CD4-positive, alpha-beta T cell treated with Interleukin-4 for 1 hour (primary cell): Measurements from ENCODE around the gene OSBPL8.
"Not testable (repeated sequence)": the region's sequence is repeated elsewhere in the genome, so short reads cannot be mapped to it uniquely, and the experiment has no call there.

Experiments used
- DNase-seq, 2 donors: peaks; one replicate each; pipeline ENCODE4 v3.0.0-alpha.2; 2020 to 2022

The OSBPL8 gene

DNA sequence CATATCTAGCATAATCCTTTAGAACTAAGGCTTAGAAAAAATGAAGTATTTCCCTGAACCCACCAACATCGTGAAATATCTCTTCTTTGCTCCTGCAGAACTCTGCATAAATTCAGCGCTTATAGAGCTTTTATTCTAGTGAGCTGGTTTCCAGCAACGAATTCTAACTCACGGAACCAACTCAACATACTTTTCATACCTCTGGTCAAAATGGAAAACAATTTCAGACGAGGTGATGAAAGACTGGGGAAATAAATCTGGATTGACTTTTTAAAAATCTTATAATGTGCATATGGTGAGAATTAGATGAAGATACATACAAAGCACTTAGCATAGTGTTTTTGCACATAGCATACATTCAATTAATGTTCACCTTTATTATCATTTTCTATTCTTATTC is 148.8 kb downstream of the OSBPL8 start:
- DNase-seq = no peak

DNA sequence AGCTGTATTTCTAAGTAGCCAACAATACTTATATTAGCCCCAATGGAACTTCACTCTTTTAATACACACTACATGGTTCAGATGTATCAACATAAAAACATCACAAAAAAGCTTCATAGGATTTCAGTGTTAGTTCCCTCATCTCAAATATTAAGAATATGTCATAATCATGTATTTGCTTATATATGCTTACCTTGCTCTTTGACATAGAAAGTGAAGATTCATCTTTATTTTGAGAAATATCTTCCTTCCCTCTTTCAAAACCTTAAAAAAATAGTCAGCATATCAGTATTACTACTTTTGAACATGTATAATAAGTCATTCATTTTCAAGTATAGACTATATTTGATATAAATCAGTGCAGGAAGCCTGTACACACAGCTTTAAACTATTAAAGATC is 149.2 kb downstream of the OSBPL8 start:
- no peak for DNase-seq

DNA sequence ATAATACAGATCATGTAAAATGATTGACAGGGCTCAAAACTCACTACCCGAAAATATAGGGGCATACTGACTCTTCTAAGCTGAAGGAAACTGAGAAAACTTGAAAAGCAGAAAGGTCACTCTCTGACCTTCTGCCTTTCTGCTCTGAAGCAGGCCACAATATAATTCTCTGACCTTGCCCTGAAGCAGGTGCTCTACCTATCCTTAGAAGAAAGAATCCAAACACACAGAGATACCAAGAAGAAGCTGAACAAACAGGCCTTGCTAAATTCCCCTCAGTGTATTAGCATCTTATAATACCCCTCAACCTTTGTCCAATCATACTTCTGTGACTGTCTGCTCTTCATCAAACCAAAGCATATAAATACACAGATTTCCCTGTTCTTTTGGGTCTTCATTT is 150.5 kb downstream of the OSBPL8 start:
- no peak for DNase-seq

DNA sequence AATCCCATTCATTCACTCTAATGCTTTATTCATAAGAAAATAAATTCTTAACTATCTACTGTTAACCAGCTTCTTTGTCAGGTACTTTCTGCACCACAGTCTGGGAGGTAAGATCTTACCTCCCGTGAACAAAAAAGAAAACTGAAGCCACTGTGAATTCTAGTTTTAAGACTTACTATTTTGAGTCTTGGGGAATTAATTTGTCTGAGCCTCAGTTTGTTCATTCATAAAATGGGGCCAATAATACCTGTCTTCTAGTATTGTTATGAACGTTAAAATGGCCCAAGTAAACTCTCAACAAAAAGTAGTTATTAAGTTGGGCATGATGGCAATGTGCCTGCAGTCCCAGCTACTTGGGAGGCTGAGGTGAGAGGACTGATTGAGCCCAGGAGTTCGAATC is 151.9 kb downstream of the OSBPL8 start:
- DNase-seq = no peak

DNA sequence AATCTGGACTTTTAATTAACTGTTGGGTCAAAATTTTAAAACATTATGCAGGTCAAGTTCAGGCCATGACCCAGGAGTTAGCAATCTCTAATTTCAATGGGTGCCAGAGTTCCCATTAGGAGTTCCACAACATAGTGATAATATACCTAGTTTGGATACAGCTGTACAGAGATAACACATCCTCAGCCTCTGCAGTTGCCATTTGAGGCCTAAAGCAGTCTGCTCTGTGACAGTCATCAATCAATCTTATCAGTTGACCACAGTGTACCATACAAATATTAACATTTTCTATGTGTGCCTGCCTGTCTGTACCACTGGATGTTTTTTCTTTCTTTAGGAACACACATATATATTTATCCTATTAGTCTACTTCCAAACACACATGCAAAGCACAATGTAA is 157.3 kb downstream of the OSBPL8 start:
- DNase-seq = no peak

DNA sequence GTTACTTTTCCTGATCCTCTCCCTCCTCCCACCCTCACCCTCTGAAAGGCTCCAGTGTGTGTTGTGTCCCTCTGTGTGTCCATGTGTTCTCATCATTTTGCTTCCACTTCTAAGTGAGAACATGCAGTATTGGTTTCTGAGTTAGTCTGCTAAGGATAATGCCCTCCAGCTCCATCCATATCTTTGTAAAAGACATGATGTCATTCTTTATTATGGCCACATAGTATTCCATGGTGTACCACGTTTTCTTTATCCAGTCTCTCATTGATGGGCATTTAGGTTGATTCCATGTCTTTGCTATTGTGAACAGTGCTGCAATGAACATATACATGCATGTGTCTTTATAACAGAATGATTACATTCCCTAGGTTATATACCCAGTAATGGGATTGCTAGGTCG is 159.4 kb downstream of the OSBPL8 start:
- DNase-seq = no peak

DNA sequence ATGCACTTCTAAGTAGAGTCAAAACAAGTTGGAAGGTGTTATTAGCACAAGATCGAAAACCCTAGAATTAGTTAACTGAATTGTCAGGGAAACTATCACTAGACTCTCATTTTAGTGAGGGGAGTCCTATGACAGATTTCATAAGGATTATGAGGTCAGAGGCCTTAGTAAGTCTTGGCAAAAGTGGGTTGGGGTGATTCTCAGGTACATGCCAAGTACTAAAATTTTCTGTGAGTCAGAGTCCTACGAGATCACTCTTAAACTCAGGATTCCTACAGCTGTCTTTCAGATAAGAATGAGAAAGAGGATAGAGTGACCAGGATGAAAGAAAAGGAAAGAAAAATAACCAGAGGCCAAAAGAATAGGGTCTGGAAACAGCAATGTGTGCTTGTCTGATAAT is 160.5 kb downstream of the OSBPL8 start:
- no peak for DNase-seq

DNA sequence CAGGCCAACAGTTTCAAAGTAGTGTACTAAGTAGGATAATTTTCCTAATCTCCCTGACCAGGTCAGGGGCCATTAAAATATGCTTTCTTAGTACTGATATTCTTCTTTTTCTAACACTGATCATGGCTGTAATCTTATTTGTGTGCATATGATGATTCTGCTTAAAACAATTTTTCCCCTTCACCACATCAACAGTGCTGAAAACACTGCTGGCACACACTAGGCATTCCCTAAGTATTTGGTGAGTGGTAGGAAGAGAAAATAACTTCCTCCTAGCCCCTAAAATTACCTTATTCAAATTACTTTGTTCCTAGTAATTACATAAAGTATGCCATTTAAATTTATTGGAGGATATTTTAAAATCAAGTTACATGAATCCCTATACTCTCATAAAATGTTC is 161.5 kb downstream of the OSBPL8 start:
- no peak for DNase-seq

DNA sequence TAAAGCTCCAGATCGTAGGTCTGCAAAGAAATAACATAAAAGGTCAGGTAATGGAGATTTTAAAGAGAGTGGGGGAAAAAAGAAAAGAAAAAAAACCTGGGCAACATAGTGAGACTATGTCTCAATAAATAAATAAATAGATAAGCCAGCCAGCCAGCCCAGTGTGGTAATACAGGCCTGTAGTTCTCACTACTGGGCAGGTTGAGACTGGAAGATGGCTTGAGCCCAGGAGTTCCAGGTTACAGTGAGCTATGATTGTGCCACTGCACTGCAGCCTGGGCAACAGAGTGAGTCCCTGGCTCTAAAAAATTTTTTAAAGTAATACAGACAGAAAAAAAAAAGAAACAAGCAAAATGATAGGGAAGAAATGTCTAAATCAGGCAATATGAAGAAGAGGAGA is 168.1 kb downstream of the OSBPL8 start:
- no peak for DNase-seq

DNA sequence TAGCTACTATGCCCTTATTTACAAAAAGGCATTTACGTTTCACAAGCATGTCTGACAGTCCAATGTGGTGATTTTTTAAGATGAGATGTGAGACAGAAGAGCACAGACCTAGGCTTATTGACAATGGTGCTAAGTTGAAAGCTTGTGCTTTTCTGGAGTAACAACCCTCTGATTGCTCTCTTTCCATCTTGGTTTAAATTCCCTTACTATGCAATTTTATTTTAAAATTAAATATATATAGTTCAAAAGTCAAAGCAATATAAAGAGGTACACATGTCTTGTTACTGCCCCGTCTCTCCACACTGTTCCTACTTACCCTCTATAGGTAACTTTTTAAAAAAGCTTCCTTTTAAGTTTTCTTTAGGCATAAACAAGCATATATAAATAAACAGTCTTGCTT is 172.0 kb downstream of the OSBPL8 start:
- DNase-seq = no peak

DNA sequence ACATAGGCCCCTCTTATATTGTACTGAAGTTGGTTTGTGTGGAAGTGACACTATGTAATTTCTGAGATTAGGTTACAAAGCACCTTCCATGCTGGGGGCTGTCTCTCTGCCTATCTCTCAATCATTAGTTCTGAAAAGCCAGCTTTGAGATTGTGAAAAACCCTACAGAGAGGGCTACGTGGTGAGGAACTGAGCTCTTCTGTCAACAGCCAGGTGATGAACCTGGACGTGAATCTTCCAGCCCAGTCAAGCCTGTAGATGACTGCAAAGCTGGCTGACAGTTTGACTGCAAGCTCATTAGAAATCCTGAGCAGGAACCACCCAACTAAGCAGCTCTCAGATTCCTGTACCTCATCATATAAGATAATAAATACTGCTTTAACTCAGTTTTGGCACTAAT is 175.0 kb downstream of the OSBPL8 start:
- DNase-seq = no peak

DNA sequence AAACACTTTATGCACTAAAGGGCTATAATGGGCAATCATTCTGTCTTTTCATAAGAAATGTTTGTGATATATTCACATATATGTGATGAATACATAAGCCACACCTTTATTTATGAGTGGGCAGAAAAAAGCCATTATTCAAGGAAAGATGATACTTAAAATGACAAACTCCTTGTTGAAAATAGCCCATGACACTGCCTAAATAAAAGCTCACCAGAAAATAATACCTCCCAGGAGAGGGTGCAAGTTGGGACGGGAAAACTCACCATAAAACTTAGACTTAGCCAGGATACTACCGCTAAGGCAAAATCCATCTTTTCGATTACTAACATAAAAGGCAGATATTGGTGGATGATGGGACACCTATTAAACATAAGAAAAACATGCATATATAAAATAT is 175.6 kb downstream of the OSBPL8 start:
- no peak for DNase-seq

DNA sequence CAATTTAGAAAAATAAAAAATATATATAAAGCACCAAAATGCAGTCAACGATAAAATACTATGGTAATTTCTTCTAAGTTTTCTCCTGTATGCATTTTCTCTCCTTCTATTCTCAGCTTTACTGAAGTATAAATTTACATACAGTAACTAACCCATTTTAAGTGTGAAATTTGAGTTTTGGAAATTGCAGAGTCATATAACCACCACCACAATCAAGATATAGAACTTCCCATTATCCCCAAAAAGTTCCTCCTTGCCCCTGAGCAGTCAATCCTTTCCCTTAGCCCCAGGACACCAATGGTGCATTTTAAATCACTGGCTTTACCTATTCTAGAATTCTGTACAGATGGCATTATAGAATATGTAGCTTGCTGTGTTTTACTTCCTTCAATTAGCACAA is 180.3 kb downstream of the OSBPL8 start:
- no peak for DNase-seq

DNA sequence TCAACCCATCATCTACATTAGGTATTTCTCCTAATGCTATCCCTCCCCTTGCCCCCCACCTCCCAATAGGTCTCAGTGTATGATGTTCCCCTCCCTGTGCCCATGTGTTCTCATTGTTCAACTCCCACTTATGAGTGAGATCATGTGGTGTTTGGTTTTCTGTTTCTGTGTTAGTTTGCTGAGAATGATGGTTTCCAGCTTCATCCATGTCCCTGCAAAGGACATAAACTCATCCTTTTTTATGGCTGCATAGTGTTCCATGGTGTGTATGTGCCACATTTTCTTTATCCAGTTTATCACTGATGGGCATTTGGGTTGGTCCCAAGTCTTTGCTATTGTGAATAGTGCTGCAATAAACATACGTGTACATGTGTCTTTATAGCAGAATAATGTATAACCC is 182.7 kb downstream of the OSBPL8 start:
- DNase-seq = not testable (repeated sequence)

DNA sequence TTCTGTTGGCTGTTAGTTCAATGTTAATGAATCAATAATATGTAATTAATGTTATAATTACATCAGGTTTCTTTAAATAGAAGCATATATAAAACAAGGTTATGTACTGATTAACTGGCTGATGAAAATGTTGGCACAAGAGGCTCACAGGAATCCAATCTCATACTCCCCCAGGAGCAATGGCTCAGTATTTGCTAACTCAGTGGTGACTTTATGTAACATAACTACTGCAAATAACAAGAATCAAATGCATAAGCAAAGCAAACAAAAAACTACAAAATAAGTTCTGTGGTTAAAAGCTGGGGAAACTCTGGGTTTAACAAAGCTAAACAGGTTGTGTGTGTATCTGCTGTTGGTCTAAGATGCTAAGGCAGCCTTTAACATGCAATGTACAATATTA is 183.6 kb downstream of the OSBPL8 start:
- DNase-seq = no peak

DNA sequence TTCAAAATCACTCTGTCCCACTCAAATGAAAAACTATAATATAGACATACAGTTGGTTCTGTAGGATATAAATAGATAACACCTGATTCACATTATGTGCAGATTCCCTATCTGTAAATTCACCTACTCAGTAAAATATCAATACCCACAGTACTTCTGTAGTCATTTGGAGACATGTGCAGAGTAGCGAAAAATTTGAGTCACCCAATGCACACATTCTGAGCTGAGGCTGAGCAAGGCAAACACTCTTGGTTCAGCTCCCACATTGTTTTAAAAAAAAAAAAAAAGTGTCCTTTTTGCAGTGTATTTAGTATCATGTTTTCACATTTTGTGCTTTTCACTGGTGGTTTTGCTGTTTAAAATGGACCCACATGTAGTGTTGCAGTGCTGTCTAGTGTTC is 184.1 kb downstream of the OSBPL8 start:
- DNase-seq = no peak

DNA sequence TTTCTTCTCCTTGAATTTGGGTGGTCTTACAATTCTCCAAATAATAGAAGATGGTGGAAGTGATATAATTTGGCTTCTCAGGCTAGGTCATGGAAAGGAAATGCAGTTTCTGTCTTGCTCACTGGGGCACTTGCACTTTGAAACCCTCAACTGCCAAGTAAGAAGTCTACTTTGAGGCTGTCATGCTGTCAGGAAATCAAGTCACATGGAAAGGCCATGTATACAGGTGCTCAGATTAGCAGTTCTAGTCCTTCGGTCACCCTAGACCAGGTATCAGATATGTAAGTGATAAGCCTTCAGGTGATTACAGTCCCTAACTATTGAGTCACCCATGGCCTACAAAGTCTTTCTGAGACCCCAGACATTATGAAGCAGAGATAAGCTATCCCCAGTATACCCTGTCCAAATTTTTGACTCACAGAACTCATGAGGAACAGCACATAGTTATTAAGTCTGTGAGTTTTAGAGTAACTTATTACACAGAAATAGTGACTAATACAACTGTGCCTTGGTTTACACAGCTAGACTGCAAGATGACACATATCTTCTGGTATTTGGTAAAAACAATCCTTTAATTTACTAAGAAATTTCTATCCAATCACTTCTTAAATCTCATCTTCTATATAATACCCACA is 185.1 kb downstream of the OSBPL8 start:
- DNase-seq = no peak

DNA sequence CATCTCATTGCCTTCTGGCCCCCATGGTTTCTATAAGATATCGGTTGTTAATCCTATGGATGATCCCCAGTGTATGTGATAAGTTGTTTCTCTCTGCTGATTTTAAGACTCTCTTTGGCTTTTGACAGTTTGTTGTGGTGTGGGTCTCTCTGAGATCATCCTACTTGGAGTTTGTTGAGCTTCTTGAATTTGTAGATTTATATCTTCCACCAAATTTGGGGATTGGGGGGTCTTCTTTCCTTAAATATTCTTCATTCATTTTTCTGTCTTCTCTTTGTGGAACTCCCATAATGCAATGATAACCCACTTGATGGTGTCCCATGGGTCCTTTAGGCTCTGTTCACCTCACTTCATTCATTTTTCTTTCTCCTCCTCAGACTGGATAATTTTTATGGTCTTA is 191.3 kb downstream of the OSBPL8 start:
- DNase-seq = no peak

DNA sequence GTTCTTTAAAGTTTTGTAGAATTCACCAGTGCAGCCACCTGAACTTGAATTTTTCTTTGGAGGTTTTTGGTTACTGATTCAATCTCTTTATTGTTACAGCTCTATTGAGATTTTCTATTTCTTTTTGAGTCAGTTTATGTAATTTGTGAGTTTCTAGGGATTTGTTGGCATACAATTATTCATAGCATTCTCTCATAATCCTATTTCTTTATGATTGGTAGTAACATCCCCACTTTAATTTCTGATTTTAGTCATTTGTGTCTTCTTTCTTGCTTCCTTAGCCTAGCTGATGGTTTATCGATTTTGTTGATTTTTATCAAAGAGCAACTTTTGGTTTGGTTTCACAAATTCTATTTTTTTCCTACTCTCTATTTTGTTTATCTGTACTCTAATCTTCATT is 193.4 kb downstream of the OSBPL8 start:
- DNase-seq = no peak

DNA sequence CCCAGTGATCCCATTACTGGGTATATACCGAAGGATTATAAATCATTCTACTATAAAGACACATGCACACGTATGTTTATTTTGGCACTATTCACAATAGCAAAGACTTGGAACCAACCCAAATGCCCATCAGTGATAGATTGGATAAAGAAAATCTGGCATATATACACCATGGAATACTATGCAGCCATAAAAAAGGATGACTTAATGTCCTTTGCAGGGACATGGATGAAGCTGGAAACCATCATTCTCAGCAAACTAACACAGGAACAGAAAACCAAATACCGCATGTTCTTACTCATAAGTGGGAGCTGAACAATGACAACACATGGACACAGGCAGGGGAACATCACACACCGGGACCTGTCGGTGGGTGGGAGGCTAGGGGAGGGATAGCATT is 195.4 kb downstream of the OSBPL8 start:
- DNase-seq = not testable (repeated sequence)

DNA sequence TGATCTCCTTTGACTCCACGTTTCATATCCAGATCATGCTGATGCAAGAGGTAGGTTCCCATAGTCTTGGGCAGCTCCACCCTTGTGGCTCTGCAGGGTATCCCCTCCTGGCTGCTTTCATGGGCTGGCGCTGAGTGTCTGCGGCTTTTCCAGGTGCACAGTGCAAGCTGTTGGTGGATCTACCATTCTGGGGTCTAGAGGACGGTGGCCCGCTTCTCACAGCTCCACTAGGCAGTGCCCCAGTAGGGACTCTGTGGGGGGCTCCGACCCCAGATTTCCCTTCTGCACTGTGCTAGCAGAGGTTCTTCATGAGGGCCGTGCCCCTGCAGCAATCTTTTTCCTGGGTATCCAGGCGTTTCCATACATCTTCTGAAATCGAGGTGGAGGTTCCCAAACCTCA is 199.3 kb downstream of the OSBPL8 start:
- DNase-seq = no peak

DNA sequence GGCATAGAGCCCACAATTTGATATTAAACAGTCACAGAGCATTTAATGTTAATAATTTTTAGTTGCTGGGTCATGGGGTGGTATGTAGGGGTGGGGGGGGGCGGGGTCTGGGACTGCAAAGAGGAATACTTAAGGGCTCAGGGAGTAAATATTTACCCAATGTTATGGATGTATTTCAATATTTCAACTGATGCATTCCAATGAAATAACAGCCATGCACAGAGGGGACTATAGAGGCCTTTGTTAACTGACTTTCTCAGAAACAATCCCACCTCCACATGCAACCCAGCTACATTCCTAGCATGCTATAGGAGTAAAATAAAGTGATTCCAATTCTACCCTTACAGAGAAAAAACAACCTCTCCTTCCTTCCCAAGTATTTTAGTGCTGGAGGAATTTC is 203.5 kb downstream of the OSBPL8 start:
- DNase-seq = no peak

DNA sequence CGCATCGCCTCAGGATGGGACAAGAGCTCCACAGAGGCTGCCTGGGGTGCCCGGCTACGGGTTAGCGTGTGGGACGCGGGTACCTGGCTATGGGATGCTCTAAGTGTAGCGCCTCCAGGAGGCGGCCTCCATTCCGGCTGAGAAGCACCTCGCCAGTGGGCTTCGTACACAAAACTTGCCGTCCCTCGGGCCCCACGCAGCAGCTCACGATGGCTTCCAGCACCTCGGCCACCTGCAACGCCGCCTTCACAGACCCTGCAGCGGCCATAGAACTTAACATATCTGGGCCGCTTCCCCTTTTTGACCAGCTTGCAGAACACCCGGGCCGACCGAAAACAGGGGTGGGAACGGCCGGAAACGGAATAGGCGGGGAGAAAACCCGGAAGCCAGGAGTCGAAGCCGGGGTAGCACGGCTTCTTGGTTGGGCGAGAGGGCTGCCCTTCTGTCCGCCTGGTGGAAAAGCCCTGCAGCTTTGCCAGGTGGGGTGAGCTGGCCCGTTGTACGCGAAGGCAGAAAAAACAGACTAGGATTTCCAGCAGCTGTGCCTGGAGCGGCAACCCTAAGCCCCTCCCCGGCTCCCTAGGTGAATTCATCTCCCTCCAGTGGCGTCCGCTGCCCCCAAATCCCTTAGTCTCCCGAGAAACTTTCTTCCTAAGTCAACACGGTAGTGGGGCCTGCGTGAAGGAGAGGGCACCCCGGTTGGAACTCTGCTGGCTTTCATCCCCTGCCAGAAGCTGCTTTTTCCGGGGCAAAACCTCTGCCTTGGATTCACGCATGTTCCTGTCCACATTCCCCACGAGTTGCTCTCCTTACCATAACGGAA is 211.3 kb downstream of the OSBPL8 start, which contains the start of gene BBS10:
BBS10 (minus strand) TSS at position 337 of the 823 bp plus-strand sequence; CDS start at position 280, 57 bp downstream.
- DNase-seq = peak; percentile 87 to 90

DNA sequence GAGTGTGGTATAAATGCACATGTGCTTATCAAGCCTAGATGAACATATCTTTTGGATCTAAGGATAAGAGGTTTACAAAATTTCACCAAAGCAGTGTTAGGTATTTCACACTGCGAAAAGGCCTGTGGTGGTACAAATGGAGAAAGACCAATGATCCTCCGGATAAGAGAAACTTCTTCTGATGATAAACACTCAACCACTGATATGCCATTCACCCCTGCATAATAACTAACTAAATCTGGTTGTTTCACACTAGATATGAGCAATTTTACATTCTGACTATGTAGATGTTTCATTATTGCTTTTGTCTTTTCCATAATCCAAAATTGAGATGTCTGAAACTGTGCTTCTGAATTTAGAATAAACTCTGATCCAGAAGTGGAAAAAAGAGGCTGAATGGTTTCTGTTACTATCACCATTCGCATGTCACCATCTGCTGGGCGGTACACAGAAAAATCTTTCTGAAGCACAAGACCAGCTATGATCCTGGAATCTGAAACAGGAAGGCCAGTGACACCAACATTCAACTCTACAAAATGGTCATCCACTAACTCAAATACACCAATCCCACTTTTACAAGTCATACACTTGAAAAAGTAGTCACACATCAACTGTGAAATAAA is 212.7 kb downstream of the OSBPL8 start:
- DNase-seq = peak in 1 of 2 donors; percentile 11
